ENCODE measurements around the gene BMX.

Gene BMX

GRCh38 chrX:15576019-15576418, 75.4 kb downstream of the BMX start:
- no peak for DNase-seq

DNA sequence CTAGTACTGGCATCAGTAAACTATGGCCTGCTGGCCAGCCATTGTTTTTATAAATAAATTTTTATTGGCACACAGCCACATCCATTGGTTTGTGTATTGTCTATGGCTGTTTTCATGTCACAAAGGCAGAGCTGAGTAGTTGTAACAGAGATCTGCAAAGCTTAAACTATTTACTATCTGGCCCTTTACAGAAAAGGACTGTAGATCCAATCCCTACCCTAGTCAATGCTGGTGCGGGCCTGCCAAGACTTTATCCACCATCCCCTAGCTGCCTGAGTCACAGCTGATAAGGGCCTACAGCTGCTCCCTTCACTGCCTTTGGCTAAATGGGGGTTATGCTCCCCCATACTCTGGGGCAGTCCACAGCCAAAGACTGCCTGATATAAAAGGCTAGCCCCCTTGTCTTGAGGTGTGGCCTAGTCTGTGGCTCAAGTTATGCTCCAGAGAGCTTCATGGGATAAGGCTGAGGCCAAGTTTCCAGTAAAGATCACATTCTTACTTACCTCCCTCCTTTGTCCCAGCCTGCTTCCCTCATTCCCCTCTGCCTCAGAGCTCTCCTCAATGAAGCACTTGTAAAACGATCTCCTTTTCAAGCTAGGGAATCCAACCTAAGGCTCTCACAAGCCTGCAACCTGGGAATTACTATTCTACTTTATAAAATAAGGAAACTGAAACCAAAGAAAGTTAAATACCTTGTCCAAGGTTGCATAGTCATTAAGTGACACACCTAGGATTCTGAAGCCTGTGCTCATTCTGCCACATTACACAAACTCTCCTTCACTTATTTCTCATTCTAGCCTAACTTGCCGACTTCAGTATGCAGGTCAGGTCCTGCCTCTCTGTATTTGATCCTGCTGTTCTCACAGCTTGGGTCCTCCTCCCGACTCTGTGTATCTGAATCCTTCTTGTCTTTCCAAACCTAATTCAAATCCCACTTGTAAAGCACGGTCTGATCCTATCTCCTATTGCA, 79.5 kb downstream of the BMX start:
- no peak for DNase-seq

DNA sequence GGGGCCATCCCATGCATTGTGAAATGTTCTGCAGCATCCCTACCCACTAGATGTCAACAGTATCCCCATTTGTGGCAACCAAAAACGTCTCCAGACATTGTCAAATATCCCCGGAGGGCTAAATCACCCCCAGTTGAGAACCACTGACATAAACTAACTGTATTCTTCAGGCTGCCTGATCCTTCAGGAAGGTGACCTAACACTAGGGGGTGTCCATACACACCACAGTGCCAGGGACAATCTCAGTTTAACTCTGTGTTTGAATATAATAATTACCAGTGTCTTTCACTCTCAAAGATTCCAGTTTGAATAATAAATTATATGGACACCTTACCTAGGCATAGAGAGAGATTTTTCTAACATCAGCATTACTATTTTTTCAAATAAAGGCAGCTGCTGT, 93.8 kb downstream of the BMX start:
- no peak for DNase-seq

DNA sequence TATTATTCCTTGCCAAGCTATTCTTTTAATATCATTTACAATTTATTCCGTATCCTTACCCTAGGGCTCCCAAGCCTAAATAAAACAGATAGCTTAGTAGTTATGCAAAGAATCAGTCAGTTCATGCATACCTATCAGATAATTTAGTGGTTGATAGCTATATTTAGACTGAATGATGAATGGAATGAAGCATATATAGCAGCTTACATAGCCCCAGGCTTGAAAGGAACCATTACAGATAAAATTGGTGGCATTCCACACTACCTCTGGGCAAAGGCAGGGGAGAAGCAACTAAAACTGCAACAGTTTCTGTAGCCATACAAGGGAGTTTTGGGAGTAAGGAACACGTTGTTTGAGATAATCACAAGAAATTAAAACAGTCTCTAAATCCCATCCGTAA, 97.4 kb downstream of the BMX start:
- no peak for DNase-seq

GRCh38 chrX:15599461-15599860, 98.9 kb downstream of the BMX start:
- no peak for DNase-seq

GRCh38 chrX:15600049-15600448, 99.4 kb downstream of the BMX start:
- no peak for DNase-seq

GRCh38 chrX:15600745-15601144, 100.1 kb downstream of the BMX start, which contains the start of gene ACE2:
ACE2 (minus strand) TSS chrX:15600960; CDS start chrX:15600911, 49 bp downstream.
- no peak for DNase-seq

DNA sequence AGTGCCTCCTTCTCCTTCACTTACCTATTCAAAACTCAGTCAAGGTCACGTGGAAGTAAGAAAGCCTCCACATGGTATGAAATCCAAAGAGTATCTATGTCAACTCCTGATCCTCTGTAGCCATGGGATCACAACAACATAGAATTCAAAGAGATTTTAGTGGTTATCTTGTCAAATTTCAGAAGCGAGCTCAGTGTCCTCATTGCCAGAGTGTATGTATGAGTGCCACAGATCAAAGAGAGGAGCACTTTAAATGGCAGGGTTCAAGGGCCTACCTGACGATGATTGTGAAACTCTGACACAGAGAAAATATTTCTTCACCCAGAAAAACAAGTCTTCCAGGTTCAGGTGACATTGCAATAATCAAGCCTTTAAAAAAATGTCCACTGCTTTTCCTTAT, 101.3 kb downstream of the BMX start:
- no peak for DNase-seq

DNA sequence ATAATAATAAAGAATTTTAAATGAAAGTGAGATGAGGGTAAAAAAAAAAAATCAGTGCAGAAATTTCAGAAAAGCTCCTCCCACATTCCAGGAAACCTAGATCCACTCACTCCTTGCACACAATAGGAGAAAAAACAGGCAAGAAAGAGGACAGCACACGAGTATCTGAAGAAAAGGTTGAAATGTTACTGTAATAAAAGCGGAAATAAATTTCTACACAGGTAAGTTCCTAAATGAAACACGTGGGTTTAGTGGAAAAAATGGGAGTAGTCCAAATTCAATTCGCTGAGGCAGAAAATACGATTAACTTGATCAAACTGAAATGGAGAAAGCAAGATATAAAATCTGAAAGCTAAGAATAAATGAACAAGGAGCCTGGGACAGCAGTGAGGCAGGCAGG, 102.2 kb downstream of the BMX start:
- no peak for DNase-seq

- no peak for DNase-seq
Measured at GRCh38 chrX:15605226-15605625, 104.6 kb downstream of the BMX start.

Data from NCI-H2081 treated with DMSO at 0.1 percent for 48 hours (cell line).